Uterus (tissue), 4 donors: ENCODE measurements around the gene GRID2. TPM values are rescaled to one million over a fixed set of nuclear protein-coding genes. Genes with fewer than 3 reads are reported as not detected.

Experiments used
- DNase-seq, 2 donors: peaks; one replicate each; pipeline ENCODE4 v3.0.0-alpha.2; 2019 to 2020
- H3K27ac ChIP-seq, 2 donors: fragments of 200-600 bp; sonication (generic); 1 replicate in 1 of 2; 2 replicates in 1 of 2; pipeline ENCODE4 v1.5.1; 2016 to 2018
- H3K27me3 ChIP-seq, 2 donors: fragments of 200-600 bp; sonication (generic); one replicate each; pipeline ENCODE4 v1.5.1; 2018 to 2019; ENCODE audit warnings: control low read depth in 1 of 2
- H3K36me3 ChIP-seq, 2 donors: fragments of 200-600 bp; sonication (generic); one replicate each; pipeline ENCODE4 v1.5.1; 2019; ENCODE audit warnings: control low read depth in 1 of 2
- H3K4me1 ChIP-seq, 2 donors: fragments of 200-600 bp; sonication (generic); one replicate each; pipeline ENCODE4 v1.5.1; 2018 to 2019; ENCODE audit warnings: control low read depth in 1 of 2
- H3K4me3 ChIP-seq, 2 donors: fragments of 200-600 bp; sonication (generic); 1 replicate in 1 of 2; 2 replicates in 1 of 2; pipeline ENCODE4 v1.5.1; 2018 to 2019; ENCODE audit warnings: mild to moderate bottlenecking in 1 of 2
- H3K9me3 ChIP-seq, 2 donors: fragments of 200-600 bp; sonication (generic); one replicate each; pipeline ENCODE4 v1.5.1; 2019; ENCODE audit warnings: control low read depth in 1 of 2
- CTCF ChIP-seq, 4 experiments: fragments of 200-600 bp in 2 of 4; fragments of 450-650 bp in 2 of 4; sonication (generic) in 2 of 4; IDR thresholded peaks; one replicate each; pipeline ENCODE4 v1.5.1; 2016 to 2019; ENCODE audit warnings: antibody characterized with exemption in 4 of 4, mild to moderate bottlenecking in 2 of 4, moderate library complexity in 1 of 4
- POLR2A ChIP-seq, 2 donors: fragments of 450-650 bp; IDR thresholded peaks; one replicate each; pipeline ENCODE4 v1.6.1; 2016; ENCODE audit warnings: antibody characterized with exemption in 2 of 2, mild to moderate bottlenecking in 1 of 2, moderate library complexity in 1 of 2
- intact Hi-C: fragments of 100-400 bp; cut with DNase I; formaldehyde crosslinking; loops from one replicate; pipeline ENCODE4 v1.15.1; 2023; ENCODE audit warnings: low total_unique reads
- total RNA-seq, 4 donors: library from RNA; depleted of rRNA in 3 of 4; stranded (reverse); fragments of >200 nt in 3 of 4; gene quantifications; one replicate each; pipeline versions ENCODE4 v1.1.0 to v1.2.4, GENCODE V29; 2014 to 2023
- donor health status: DM: yes; HTN: yes; CAD: no.

Gene GRID2
- total RNA-seq, 4 donors from 2014 or later = 0.27 to 33.3 (median 0.59) TPM; not detected in 1

GRCh38 chr4:92520563-92520962 lies 216.8 kb downstream of the GRID2 start:
- no peak for DNase-seq
- no peaks in the 10 kb centered on the region for H3K4me1 ChIP-seq

GRCh38 chr4:92521941-92522340 lies 218.2 kb downstream of the GRID2 start:
- no peaks in the 10 kb centered on the region for H3K9me3 ChIP-seq
- intact Hi-C loops = no loop called here
- TF ChIP-seq CTCF (IDR thresholded peaks at IDR 0.05) (no peak), POLR2A (IDR thresholded peaks at IDR 0.05) (no peak)
- no peak overlapping the region for H3K27ac ChIP-seq
- DNase-seq = no peak
- no peaks in the 10 kb centered on the region for H3K36me3 ChIP-seq
- H3K4me3 ChIP-seq = no peak overlapping the region
- no peaks in the 10 kb centered on the region for H3K4me1 ChIP-seq
- H3K27me3 ChIP-seq = no peaks in the 10 kb centered on the region

More at GRCh38 chr4:92520563-92520962, 216.8 kb downstream of the GRID2 start:
- TF ChIP-seq CTCF (IDR thresholded peaks at IDR 0.05) = no peak
- no peak for TF ChIP-seq POLR2A (IDR thresholded peaks at IDR 0.05)
- H3K27ac ChIP-seq = no peak overlapping the region
- no peaks in the 10 kb centered on the region for H3K27me3 ChIP-seq
- H3K36me3 ChIP-seq = no peaks in the 10 kb centered on the region
- intact Hi-C loops = no loop called here
- H3K4me3 ChIP-seq = no peak overlapping the region
- no peaks in the 10 kb centered on the region for H3K9me3 ChIP-seq

- no peak for TF ChIP-seq POLR2A (IDR thresholded peaks at IDR 0.05)
- TF ChIP-seq CTCF (IDR thresholded peaks at IDR 0.05) = no peak
- no peaks in the 10 kb centered on the region for H3K4me1 ChIP-seq
- H3K27ac ChIP-seq = no peak overlapping the region
- DNase-seq = no peak
- no peak overlapping the region for H3K4me3 ChIP-seq
- H3K36me3 ChIP-seq = no peaks in the 10 kb centered on the region
- intact Hi-C loops = no loop called here
- H3K27me3 ChIP-seq = no peaks in the 10 kb centered on the region
- H3K9me3 ChIP-seq = no peaks in the 10 kb centered on the region
Observed at GRCh38 chr4:92522356-92522755, 218.6 kb downstream of the GRID2 start.

- intact Hi-C loops = no loop called here
- Histone ChIP-seq H3K27ac (no peak overlapping the region), H3K9me3 (no peaks in the 10 kb centered on the region), H3K27me3 (no peaks in the 10 kb centered on the region), H3K36me3 (no peaks in the 10 kb centered on the region), H3K4me3 (no peak overlapping the region), H3K4me1 (no peaks in the 10 kb centered on the region)
- no peak for DNase-seq
- no peak for TF ChIP-seq POLR2A (IDR thresholded peaks at IDR 0.05)
- no peak for TF ChIP-seq CTCF (IDR thresholded peaks at IDR 0.05)
Observed at GRCh38 chr4:92524131-92524530, 220.4 kb downstream of the GRID2 start.

- no peak for TF ChIP-seq CTCF (IDR thresholded peaks at IDR 0.05)
- TF ChIP-seq POLR2A (IDR thresholded peaks at IDR 0.05) = no peak
- Histone ChIP-seq H3K27me3 (no peaks in the 10 kb centered on the region), H3K9me3 (no peaks in the 10 kb centered on the region), H3K27ac (no peak overlapping the region), H3K4me3 (no peak overlapping the region), H3K4me1 (no peaks in the 10 kb centered on the region), H3K36me3 (no peaks in the 10 kb centered on the region)
- no peak for DNase-seq
- intact Hi-C loops = no loop called here
Observed at GRCh38 chr4:92528541-92528940, 224.8 kb downstream of the GRID2 start.
